Activated naive CD4-positive, alpha-beta T cell treated with anti-CD3 and anti-CD28 coated beads, Interleukin-2, amount 50 U/mL, for 24 hours (primary cell): ENCODE measurements around the gene VPS26A.
A peak's percentile ranks its signal among the peaks of the same experiment; 100 is the strongest.

Experiments used
- H3K27ac Mint-ChIP-seq: one replicate; pipeline ENCODE4 v1.8.0; 2021; ENCODE audit warnings: mild to moderate bottlenecking, mixed read lengths
- H3K27me3 Mint-ChIP-seq: one replicate; pipeline ENCODE4 v1.8.0; 2021; ENCODE audit warnings: mixed read lengths
- H3K36me3 Mint-ChIP-seq: one replicate; pipeline ENCODE4 v1.8.0; 2021; ENCODE audit warnings: mixed read lengths
- H3K4me1 Mint-ChIP-seq: one replicate; pipeline ENCODE4 v1.8.0; 2021; ENCODE audit warnings: mixed read lengths
- H3K4me3 Mint-ChIP-seq: one replicate; pipeline ENCODE4 v1.8.0; 2021; ENCODE audit warnings: mild to moderate bottlenecking, mixed read lengths
- H3K9me3 Mint-ChIP-seq: one replicate; pipeline ENCODE4 v1.8.0; 2021; ENCODE audit warnings: mixed read lengths

Gene VPS26A

DNA sequence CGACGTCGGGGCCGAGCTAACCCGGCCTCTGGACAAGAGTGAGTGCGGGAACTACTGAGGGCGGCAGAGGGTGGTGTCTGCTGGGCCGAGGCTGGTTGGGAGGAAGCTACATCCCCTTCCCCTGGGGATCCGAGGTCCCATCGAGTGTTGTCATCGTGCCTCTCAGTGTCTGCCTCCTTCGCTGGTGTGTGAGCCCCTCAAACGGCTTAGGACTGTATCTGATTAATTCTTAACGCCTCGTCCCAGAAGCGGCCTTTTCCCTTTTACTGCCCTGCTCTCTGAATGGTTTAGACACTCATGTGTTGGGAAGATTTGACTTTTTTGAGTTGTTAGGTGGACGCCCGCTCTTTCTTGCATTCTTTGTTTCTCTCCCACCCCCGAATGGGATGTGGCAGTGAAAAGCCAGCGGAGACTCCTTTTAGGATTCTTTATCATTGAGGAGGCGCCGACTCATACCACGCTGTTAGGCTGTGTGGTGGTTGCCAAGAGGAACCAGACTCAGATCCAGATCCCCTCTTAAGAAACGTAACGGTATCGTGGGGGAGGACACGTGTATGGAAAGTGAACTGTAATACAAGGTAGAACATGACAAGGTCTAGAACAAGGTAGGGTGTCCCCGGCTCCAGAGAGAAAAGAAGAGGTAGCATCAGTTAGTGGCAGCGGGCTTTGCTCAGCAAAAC is 56.7 kb downstream of the VPS26A start:
- H3K4me3 Mint-ChIP-seq: peak overlapping the region; percentile 88
- H3K27ac Mint-ChIP-seq: peak overlapping the region; percentile 100
- H3K36me3 Mint-ChIP-seq: peaks cover 4% of the 10 kb centered on the region
- H3K27me3 Mint-ChIP-seq: no peaks in the 10 kb centered on the region
- peaks cover 52% of the 10 kb centered on the region for H3K4me1 Mint-ChIP-seq
- no peaks in the 10 kb centered on the region for H3K9me3 Mint-ChIP-seq

DNA sequence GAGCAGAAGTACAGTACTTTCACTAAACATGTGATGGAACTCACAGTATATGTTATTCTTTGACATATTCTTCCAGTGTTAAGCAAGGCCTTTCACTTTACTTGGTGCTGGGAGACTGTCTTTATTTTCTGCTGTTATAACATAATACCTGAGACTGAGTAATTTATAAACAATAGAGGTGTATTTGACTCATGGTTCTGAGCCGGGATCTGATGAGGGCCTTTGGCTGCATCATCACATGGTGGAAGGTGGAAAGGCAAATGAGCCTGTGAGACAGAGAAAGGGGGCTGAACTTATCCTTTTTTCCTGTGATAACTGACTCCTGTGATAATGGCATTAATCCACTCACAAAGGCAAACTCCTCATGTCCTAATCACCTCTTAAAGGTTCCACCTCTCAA is 57.5 kb downstream of the VPS26A start:
- Mint-ChIP-seq H3K27me3 (no peaks in the 10 kb centered on the region), H3K4me1 (peaks cover 54% of the 10 kb centered on the region), H3K36me3 (peaks cover 4% of the 10 kb centered on the region)

DNA sequence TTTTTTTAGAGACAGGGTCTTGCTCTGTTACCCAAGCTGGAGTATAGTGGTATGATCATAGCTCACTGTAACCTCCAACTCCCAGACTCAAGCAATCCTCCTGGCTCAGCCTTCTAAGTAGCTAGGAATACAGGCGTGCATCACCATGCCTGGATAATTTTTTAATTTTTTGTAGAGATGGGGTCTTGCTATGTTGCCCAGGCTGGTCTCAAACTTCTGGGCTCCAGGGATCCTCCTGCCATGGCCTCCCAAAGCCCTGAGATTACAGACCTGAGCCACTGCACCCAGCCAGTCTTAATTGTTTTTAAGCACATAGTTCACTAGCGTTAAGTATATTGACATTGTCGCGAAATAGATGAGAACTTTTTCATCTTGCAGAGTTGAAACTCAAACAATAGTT is 58.0 kb downstream of the VPS26A start:
- Mint-ChIP-seq H3K4me1 (peaks cover 54% of the 10 kb centered on the region), H3K36me3 (peaks cover 4% of the 10 kb centered on the region), H3K27ac (no peak overlapping the region)

More for the DNA sequence above, 57.5 kb downstream of the VPS26A start:
- peak overlapping the region; percentile 88 for H3K4me3 Mint-ChIP-seq
- no peaks in the 10 kb centered on the region for H3K9me3 Mint-ChIP-seq
- H3K27ac Mint-ChIP-seq: no peak overlapping the region

GRCh38 chr10:69186524-69186923 is 62.5 kb downstream of the VPS26A start:
- Mint-ChIP-seq H3K27me3 (no peaks in the 10 kb centered on the region), H3K36me3 (peaks cover 13% of the 10 kb centered on the region), H3K27ac (peak overlapping the region; percentile 43), H3K4me3 (no peak overlapping the region), H3K4me1 (peaks cover 39% of the 10 kb centered on the region), H3K9me3 (no peaks in the 10 kb centered on the region)

More for the DNA sequence above, 58.0 kb downstream of the VPS26A start:
- H3K27me3 Mint-ChIP-seq: no peaks in the 10 kb centered on the region
- H3K9me3 Mint-ChIP-seq: no peaks in the 10 kb centered on the region
- H3K4me3 Mint-ChIP-seq: no peak overlapping the region

GRCh38 chr10:69201045-69201444 is 77.1 kb downstream of the VPS26A start:
- no peaks in the 10 kb centered on the region for H3K9me3 Mint-ChIP-seq
- H3K4me1 Mint-ChIP-seq: no peaks in the 10 kb centered on the region
- H3K36me3 Mint-ChIP-seq: peaks cover 12% of the 10 kb centered on the region
- no peak overlapping the region for H3K4me3 Mint-ChIP-seq
- no peaks in the 10 kb centered on the region for H3K27me3 Mint-ChIP-seq
- no peak overlapping the region for H3K27ac Mint-ChIP-seq

GRCh38 chr10:69202332-69202731 is 78.4 kb downstream of the VPS26A start:
- Mint-ChIP-seq H3K27ac (no peak overlapping the region), H3K4me3 (no peak overlapping the region), H3K9me3 (no peaks in the 10 kb centered on the region), H3K27me3 (no peaks in the 10 kb centered on the region), H3K4me1 (no peaks in the 10 kb centered on the region), H3K36me3 (peaks cover 16% of the 10 kb centered on the region)

DNA sequence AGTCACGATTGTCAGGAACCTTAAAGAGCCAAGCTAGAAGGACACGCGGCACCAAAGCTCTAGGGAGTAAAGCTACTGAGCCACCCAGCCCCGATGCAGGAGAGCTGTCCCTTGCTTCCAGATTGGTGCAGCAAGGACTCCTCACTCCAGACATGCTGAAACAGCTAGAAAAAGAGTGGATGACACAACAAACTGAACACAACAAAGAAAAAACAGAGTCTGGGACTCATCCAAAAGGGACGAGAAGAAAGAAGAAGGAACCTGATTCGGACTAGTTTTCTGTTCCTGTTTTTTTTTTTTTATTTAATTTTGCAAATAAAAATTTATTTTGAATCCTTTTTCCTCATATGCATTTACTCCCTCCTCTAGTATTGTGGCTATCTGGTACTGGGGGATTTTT is 84.8 kb downstream of the VPS26A start:
- Mint-ChIP-seq H3K4me1 (no peaks in the 10 kb centered on the region), H3K36me3 (peaks cover 6% of the 10 kb centered on the region), H3K4me3 (no peak overlapping the region)

DNA sequence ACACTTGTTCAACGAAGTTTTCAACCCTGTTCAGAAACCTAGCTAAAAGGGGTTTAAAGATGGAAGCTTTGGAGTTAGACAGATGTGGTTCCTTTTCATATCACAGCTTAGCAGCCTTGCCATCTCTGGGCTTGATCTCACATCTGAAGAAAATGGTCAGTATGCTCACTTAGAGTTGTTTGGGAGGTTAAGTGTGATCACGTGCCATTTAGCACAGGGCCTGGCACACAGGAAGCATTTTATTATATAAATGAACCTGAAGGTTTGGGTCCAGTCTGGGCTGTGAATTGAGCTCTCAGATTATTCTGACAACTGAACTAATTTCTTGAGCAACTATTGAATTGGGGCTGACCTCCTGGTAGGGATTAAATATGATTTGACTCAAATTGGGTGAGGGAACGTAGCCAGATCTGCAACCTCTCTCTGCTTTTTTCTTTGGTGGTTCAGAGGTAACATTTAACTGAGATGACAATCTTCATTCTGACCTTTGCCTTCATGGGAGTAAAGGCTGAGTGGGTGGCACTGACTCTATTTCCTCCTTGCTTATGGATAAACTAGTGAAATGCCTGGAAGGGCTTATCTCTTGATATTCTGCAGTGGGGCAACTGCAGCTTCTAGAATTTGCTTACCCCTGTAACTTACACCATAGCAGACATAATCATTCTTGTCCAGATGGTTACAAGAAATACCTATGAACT is 86.0 kb downstream of the VPS26A start:
- H3K36me3 Mint-ChIP-seq: peaks cover 6% of the 10 kb centered on the region
- H3K27me3 Mint-ChIP-seq: no peaks in the 10 kb centered on the region
- no peaks in the 10 kb centered on the region for H3K9me3 Mint-ChIP-seq
- no peak overlapping the region for H3K27ac Mint-ChIP-seq
- H3K4me1 Mint-ChIP-seq: no peaks in the 10 kb centered on the region
- H3K4me3 Mint-ChIP-seq: no peak overlapping the region

More for the DNA sequence above, 84.8 kb downstream of the VPS26A start:
- no peaks in the 10 kb centered on the region for H3K9me3 Mint-ChIP-seq
- no peaks in the 10 kb centered on the region for H3K27me3 Mint-ChIP-seq
- H3K27ac Mint-ChIP-seq: no peak overlapping the region

DNA sequence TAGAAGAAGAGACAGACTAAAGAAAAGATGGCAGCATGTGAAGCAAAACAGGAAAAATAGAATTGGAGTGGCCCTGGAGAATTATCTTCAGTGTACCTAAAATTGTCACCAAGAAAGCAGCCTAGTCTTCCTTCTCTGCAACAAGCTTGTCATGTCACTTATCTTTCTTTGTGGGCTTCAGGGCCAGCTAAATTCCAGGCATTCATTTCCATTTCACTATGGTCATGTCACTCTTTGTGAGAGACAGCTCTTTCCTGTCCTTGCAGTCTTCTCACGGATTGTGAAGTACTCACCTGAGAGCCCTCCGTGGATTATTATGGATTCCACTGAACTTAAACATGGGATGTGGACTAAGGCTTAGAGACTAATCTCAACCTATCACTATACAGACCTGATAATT is 87.1 kb downstream of the VPS26A start:
- Mint-ChIP-seq H3K27me3 (no peaks in the 10 kb centered on the region), H3K27ac (no peak overlapping the region), H3K36me3 (peaks cover 5% of the 10 kb centered on the region), H3K4me1 (peaks cover 9% of the 10 kb centered on the region), H3K4me3 (no peak overlapping the region), H3K9me3 (no peaks in the 10 kb centered on the region)

DNA sequence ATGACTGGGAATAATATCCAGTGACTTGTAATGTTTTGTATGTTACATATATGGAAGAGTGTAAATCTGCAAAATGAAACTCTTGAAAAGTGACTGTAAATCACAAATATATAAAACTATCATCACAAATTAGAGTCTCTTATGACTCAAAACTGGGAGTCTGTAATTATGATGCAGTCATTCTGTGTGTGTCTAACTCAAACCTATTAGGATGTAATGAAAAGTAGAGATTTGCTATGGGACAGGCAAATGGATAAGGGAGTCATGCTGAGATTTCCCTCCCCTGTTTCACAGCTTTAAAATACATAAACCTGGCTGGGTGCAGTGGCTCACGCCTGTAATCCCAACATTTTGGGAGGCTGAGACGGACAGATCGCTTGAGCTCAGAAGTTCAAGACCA is 87.5 kb downstream of the VPS26A start:
- H3K27me3 Mint-ChIP-seq: no peaks in the 10 kb centered on the region
- peaks cover 10% of the 10 kb centered on the region for H3K4me1 Mint-ChIP-seq
- no peak overlapping the region for H3K27ac Mint-ChIP-seq
- H3K36me3 Mint-ChIP-seq: peaks cover 1% of the 10 kb centered on the region
- H3K4me3 Mint-ChIP-seq: no peak overlapping the region
- no peaks in the 10 kb centered on the region for H3K9me3 Mint-ChIP-seq

DNA sequence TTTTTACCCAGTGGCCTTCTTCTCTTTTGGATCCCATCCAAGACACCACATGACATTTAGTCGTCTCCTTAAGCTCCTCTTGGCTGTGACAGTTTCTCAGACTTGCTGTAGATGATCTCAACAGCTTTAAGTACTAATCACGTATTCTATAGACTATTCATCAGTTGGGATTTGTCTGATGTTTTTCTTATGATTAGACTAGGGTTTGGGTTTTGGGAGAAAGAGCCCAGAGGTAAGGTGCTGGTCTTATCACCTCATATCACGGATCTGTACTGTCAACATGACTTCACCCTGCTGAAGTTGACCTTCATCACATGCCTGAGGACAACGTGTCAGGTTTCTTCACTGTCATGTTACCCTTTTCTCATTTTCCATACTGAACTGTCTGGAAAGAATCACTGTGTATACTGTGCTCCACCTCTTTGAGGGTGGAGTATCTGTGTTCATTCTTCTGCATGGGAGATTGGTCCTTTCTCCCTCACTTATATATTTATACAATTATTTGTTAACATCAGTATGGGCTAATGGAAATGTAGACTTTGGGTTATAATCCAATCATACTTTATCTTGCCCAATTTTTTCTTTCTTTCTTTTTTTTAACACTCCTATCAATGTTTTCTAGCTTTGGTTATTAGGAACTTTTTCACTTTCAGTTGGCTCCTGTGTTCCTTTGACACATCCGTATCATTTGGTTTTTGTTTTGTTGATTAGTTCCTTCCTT is 89.8 kb downstream of the VPS26A start:
- Mint-ChIP-seq H3K9me3 (no peaks in the 10 kb centered on the region), H3K27ac (no peak overlapping the region), H3K36me3 (peaks cover 1% of the 10 kb centered on the region), H3K4me3 (no peak overlapping the region), H3K4me1 (peaks cover 10% of the 10 kb centered on the region), H3K27me3 (no peaks in the 10 kb centered on the region)

GRCh38 chr10:69214666-69215131 is 90.7 kb downstream of the VPS26A start:
- no peaks in the 10 kb centered on the region for H3K27me3 Mint-ChIP-seq
- H3K27ac Mint-ChIP-seq: no peak overlapping the region
- no peaks in the 10 kb centered on the region for H3K36me3 Mint-ChIP-seq
- H3K4me3 Mint-ChIP-seq: no peak overlapping the region
- no peaks in the 10 kb centered on the region for H3K9me3 Mint-ChIP-seq
- peaks cover 10% of the 10 kb centered on the region for H3K4me1 Mint-ChIP-seq

- H3K27ac Mint-ChIP-seq: no peak overlapping the region
- no peak overlapping the region for H3K4me3 Mint-ChIP-seq
- H3K36me3 Mint-ChIP-seq: no peaks in the 10 kb centered on the region
These were observed 91.6 kb downstream of the VPS26A start for GRCh38 chr10:69215405-69216171.

GRCh38 chr10:69216577-69217118 is 92.7 kb downstream of the VPS26A start:
- no peaks in the 10 kb centered on the region for H3K27me3 Mint-ChIP-seq
- peaks cover 12% of the 10 kb centered on the region for H3K4me1 Mint-ChIP-seq
- no peak overlapping the region for H3K27ac Mint-ChIP-seq
- H3K36me3 Mint-ChIP-seq: no peaks in the 10 kb centered on the region
- no peak overlapping the region for H3K4me3 Mint-ChIP-seq
- H3K9me3 Mint-ChIP-seq: no peaks in the 10 kb centered on the region

More at GRCh38 chr10:69215405-69216171, 91.6 kb downstream of the VPS26A start:
- H3K27me3 Mint-ChIP-seq: no peaks in the 10 kb centered on the region
- no peaks in the 10 kb centered on the region for H3K9me3 Mint-ChIP-seq
- peaks cover 10% of the 10 kb centered on the region for H3K4me1 Mint-ChIP-seq

GRCh38 chr10:69217119-69217754 is 93.3 kb downstream of the VPS26A start:
- no peaks in the 10 kb centered on the region for H3K36me3 Mint-ChIP-seq
- no peaks in the 10 kb centered on the region for H3K9me3 Mint-ChIP-seq
- H3K4me1 Mint-ChIP-seq: peaks cover 18% of the 10 kb centered on the region
- no peaks in the 10 kb centered on the region for H3K27me3 Mint-ChIP-seq
- no peak overlapping the region for H3K4me3 Mint-ChIP-seq
- no peak overlapping the region for H3K27ac Mint-ChIP-seq
